ENCODE measurements around the gene RNF121. TPM values are rescaled to one million over a fixed set of nuclear protein-coding genes. Genes with fewer than 3 reads are reported as not detected.

Gene RNF121
- total RNA-seq, 1 experiment from 2014 or later: 56.9 TPM

DNA sequence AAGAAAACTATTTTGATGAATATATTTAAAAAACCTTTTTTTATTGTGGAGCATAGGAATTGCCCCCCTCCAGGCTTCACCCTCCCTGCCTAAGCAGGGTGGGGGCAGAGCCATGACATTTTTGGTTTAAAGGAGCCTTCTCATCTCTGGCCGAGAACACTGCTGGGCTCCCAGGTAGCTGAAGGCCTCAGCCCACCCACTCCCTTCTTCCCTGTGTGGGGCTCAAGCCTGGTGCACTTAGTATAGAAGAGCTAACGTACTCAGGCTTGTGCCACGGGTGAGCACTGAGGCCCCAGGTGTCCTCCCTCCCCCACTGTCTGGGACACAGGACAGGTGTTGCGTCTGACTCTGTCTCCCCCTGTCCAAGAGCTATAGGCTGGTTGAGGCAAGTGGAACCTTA lies 67.7 kb downstream of the RNF121 start:
- H3K27me3 Mint-ChIP-seq (ENCODE audit: low read depth): peaks cover 2% of the 10 kb centered on the region; the same call in 1 of the 2 replicates
- Histone ChIP-seq H3K14ac (ENCODE audit: insufficient read depth, low read length) (no peak overlapping the region), H2BK15ac (ENCODE audit: low read depth, low read length) (no peak overlapping the region), H3K9me3 (ENCODE audit: control insufficient read depth, low read depth, low read length) (no peaks in the 10 kb centered on the region), H2AK5ac (ENCODE audit: insufficient read length, low read length) (no peak overlapping the region), H3K27ac (ENCODE audit: insufficient read length, low read depth, low read length) (no peak overlapping the region), H3K4ac (ENCODE audit: low read depth, low read length) (no peak overlapping the region), H2BK5ac (ENCODE audit: insufficient read length, low read length) (no peak overlapping the region), H4K91ac (ENCODE audit: insufficient read length, low read depth, low read length) (no peak overlapping the region), H4K5ac (ENCODE audit: insufficient read length, low read depth, low read length) (no peak overlapping the region), H2BK12ac (ENCODE audit: insufficient read length, low read depth, low read length) (no peak overlapping the region), H4K8ac (replicated peaks; ENCODE audit: insufficient read length, low read depth, low read length) (no peak overlapping the region), H3K18ac (ENCODE audit: insufficient read length, low read depth, low read length) (no peak overlapping the region), H4K20me1 (ENCODE audit: control insufficient read depth, insufficient read depth, insufficient read length) (peaks cover 2% of the 10 kb centered on the region), H3K79me1 (ENCODE audit: insufficient read depth, low read depth, low read length, poor library complexity, severe bottlenecking) (no peaks in the 10 kb centered on the region), H2BK20ac (ENCODE audit: low read depth, low read length, poor library complexity, severe bottlenecking) (no peak overlapping the region), H3K23ac (ENCODE audit: insufficient read length, low read depth, low read length) (no peak overlapping the region), H3K9ac (ENCODE audit: extremely low read depth, insufficient read length, low read length) (no peak overlapping the region), H3K4me1 (ENCODE audit: insufficient read depth, low read length) (no peaks in the 10 kb centered on the region), H2BK120ac (ENCODE audit: low read depth, low read length, poor library complexity, severe bottlenecking) (no peak overlapping the region), H3T11ph (ENCODE audit: low read length) (no peak overlapping the region), H3K79me2 (ENCODE audit: insufficient read depth, low read length) (no peaks in the 10 kb centered on the region), H3K27me3 (ENCODE audit: insufficient read depth, low read length) (no peaks in the 10 kb centered on the region), H2AFZ (ENCODE audit: low read length) (no peak overlapping the region), H3K56ac (ENCODE audit: insufficient read length, low read depth, low read length) (no peak overlapping the region), H3K23me2 (ENCODE audit: insufficient read length, low read depth, low read length, poor library complexity, severe bottlenecking) (no peaks in the 10 kb centered on the region), H3K4me2 (ENCODE audit: insufficient read depth, insufficient read length, low read length) (no peak overlapping the region)
- no peak overlapping the region for H3K27ac Mint-ChIP-seq
- no peak for DNase-seq
- no CpG with 5 or more reads among the region's 4 CpGs for WGBS (ENCODE audit: extremely low coverage, insufficient read length, low lambda C conversion rate)
- TF ChIP-seq, protein P1, sequence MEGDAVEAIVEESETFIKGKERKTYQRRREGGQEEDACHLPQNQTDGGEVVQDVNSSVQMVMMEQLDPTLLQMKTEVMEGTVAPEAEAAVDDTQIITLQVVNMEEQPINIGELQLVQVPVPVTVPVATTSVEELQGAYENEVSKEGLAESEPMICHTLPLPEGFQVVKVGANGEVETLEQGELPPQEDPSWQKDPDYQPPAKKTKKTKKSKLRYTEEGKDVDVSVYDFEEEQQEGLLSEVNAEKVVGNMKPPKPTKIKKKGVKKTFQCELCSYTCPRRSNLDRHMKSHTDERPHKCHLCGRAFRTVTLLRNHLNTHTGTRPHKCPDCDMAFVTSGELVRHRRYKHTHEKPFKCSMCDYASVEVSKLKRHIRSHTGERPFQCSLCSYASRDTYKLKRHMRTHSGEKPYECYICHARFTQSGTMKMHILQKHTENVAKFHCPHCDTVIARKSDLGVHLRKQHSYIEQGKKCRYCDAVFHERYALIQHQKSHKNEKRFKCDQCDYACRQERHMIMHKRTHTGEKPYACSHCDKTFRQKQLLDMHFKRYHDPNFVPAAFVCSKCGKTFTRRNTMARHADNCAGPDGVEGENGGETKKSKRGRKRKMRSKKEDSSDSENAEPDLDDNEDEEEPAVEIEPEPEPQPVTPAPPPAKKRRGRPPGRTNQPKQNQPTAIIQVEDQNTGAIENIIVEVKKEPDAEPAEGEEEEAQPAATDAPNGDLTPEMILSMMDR (conservative IDR thresholded peaks at IDR 0.05): no peak
- H3K4me3 Mint-ChIP-seq: no peak overlapping the region
- peaks cover 0 to 23% (median 3%) of the 10 kb centered on the region in 3 experiments; a peak in 5 of 7 replicates for H3K36me3 Mint-ChIP-seq (ENCODE audit: insufficient read depth in 1 of 3, low read depth in 3 of 3)
- H3K4me1 Mint-ChIP-seq: peaks cover 0 to 7% of the 10 kb centered on the region in 2 experiments; a peak in 1 of 4 replicates
- H3K9me3 Mint-ChIP-seq: no peaks in the 10 kb centered on the region

Data from H9 (cell line).